ENCODE results near the gene CAMK2A. TPM values are rescaled to one million over a fixed set of nuclear protein-coding genes. Genes with fewer than 3 reads are reported as not detected.

CAMK2A gene
- total and polyA plus RNA-seq, 2 of the 4 experiments (the other 2 are of a cell fraction): 0.18 to 0.19 TPM

- H3K36me3 ChIP-seq (ENCODE audit: control insufficient read depth, insufficient read depth, low read length): no peaks in the 10 kb centered on the region
- H3K56ac ChIP-seq (ENCODE audit: extremely low read depth, insufficient read depth, low read length): no peak overlapping the region
- ATAC-seq (ENCODE audit: low read depth) (no peak), DNase-seq (no peak)
- H4K20me1 ChIP-seq (ENCODE audit: insufficient read depth, low read length): no peaks in the 10 kb centered on the region
- no peak overlapping the region for H2BK15ac ChIP-seq (ENCODE audit: low read depth, low read length)
- BruUV-seq (replicated peaks): no TSS peak
- H3K27ac ChIP-seq (ENCODE audit: insufficient read depth, low read length): no peak overlapping the region
- no peaks in the 10 kb centered on the region for H3K9me3 ChIP-seq (ENCODE audit: control insufficient read depth, insufficient read depth, low read length)
- no peak overlapping the region for H3K18ac ChIP-seq (ENCODE audit: low read depth, low read length)
- H2AK5ac ChIP-seq (ENCODE audit: low read depth, low read length): no peak overlapping the region
- H2BK120ac ChIP-seq (ENCODE audit: low read depth, low read length): no peak overlapping the region
- H4K8ac ChIP-seq (ENCODE audit: low read depth in 2 of 2, low read length in 2 of 2): no peak overlapping the region
- ChIA-PET POLR2A (ENCODE audit: unreplicated experiment) (no interaction called here), CTCF (no interaction called here)
- H2AFZ ChIP-seq (replicated peaks; ENCODE audit: low read length, poor library complexity): no peak overlapping the region
- H2BK5ac ChIP-seq (ENCODE audit: low read depth, low read length, poor library complexity, severe bottlenecking): no peak overlapping the region
- dilution Hi-C loops (cut with HindIII; ENCODE audit: low sequenced_read_pairs, unreplicated experiment) (no loop called here), in situ Hi-C loops (cut with MboI; ENCODE audit: low sequenced_read_pairs) (no loop called here), intact Hi-C loops (cut with micrococcal nuclease) (no loop called here)
- no peak overlapping the region for H3K4me3 ChIP-seq (ENCODE audit: insufficient read depth, low read depth, low read length)
- no peak overlapping the region for H4K91ac ChIP-seq (ENCODE audit: insufficient read depth, low read depth, low read length)
- TF ChIP-seq POLR2A (IDR thresholded peaks at IDR 0.05; ENCODE audit: low read depth, low read length) (no peak), NFE2L2 (IDR thresholded peaks at IDR 0.05; ENCODE audit: low read depth, low read length) (no peak), FOS (IDR thresholded peaks at IDR 0.05; ENCODE audit: low read depth, low read length) (no peak), CHD1 (IDR thresholded peaks at IDR 0.05; ENCODE audit: low read depth, low read length) (no peak), MXI1 (IDR thresholded peaks at IDR 0.05; ENCODE audit: borderline replicate concordance, low read depth, low read length) (no peak), RAD21 (IDR thresholded peaks at IDR 0.05; ENCODE audit: low read length) (no peak), CTCF (conservative IDR thresholded peaks at IDR 0.05; ENCODE audit: low read depth, low read length) (no peak), MAZ (IDR thresholded peaks at IDR 0.05; ENCODE audit: borderline replicate concordance, low read depth, low read length) (no peak), CEBPB (IDR thresholded peaks at IDR 0.05; ENCODE audit: low read depth, low read length) (no peak), BHLHE40 (IDR thresholded peaks at IDR 0.05; ENCODE audit: low read depth, low read length) (no peak), SMC3 (IDR thresholded peaks at IDR 0.05; ENCODE audit: low read depth, low read length) (no peak), RCOR1 (IDR thresholded peaks at IDR 0.05; ENCODE audit: insufficient replicate concordance, low read length) (no peak), ELK1 (IDR thresholded peaks at IDR 0.05; ENCODE audit: borderline replicate concordance, low read depth, low read length) (no peak), MAFK (IDR thresholded peaks at IDR 0.05; ENCODE audit: low read depth, low read length) (no peak), RFX5 (IDR thresholded peaks at IDR 0.05; ENCODE audit: low read depth, low read length) (no peak), USF2 (IDR thresholded peaks at IDR 0.05; ENCODE audit: low read depth, low read length) (no peak)
- H3K9ac ChIP-seq (ENCODE audit: low read depth, low read length): no peak overlapping the region
- peaks cover 9% of the 10 kb centered on the region; the same call in 1 of the 2 replicates for H3K9me1 ChIP-seq (ENCODE audit: insufficient read depth, low read length)
- no peak overlapping the region for H2AK9ac ChIP-seq (replicated peaks; ENCODE audit: low read depth, low read length, poor library complexity)
- H2BK20ac ChIP-seq (ENCODE audit: low read depth, low read length): no peak overlapping the region
- H3K4me1 ChIP-seq (ENCODE audit: control insufficient read depth, insufficient read depth, low read length): peaks cover 4% of the 10 kb centered on the region; the same call in 1 of the 2 replicates
- H3K79me1 ChIP-seq (ENCODE audit: low read depth in 1 of 2, low read length in 2 of 2): no peaks in the 10 kb centered on the region
- WGBS, 2 experiments (ENCODE audit: extremely low coverage in 2 of 2, insufficient read length in 1 of 2): 100% methylated on average over 2 of the region's 2 CpGs; no CpG with 5 or more reads in 1 of the 2 experiments
- H4K5ac ChIP-seq (ENCODE audit: low read depth, low read length): no peak overlapping the region
- H3K27me3 ChIP-seq (ENCODE audit: control insufficient read depth, insufficient read depth, low read length): peaks cover 3% of the 10 kb centered on the region; the same call in 1 of the 2 replicates
- H3K23ac ChIP-seq (ENCODE audit: low read depth, low read length): no peak overlapping the region
- no peak overlapping the region for H3K4me2 ChIP-seq (ENCODE audit: low read depth, low read length)
- no peak overlapping the region for H3K14ac ChIP-seq (replicated peaks; ENCODE audit: low read depth, low read length)
- H3K4ac ChIP-seq (ENCODE audit: low read depth, low read length): no peak overlapping the region
Measured at GRCh38 chr5:150328515-150328914, 38.9 kb upstream of the CAMK2A start.

Data from IMR-90 (cell line).